SK-N-SH (cell line): ENCODE results near the gene BCAN. TPM values are rescaled to one million over a fixed set of nuclear protein-coding genes. Genes with fewer than 3 reads are reported as not detected.

Experiments
- CTCF ChIA-PET: fragments of 300-600, 350-600 bp; formaldehyde crosslinking; extraction: SDS; loops from one replicate; lab custom pipeline; 2021; lab: Yijun Ruan, JAX
- POLR2A ChIA-PET: fragments of 350-600 bp; sonication (Branson Sonifier 250); formaldehyde crosslinking; extraction: SDS; loops from one replicate; lab custom pipeline; 2020; ENCODE audit warnings: antibody characterized with exemption, inconsistent platforms; lab: Yijun Ruan, JAX
- DNase-seq: peaks from one replicate; pipeline ENCODE4 v3.0.0; 2012
- H2AFZ ChIP-seq: fragments of 200-600 bp; sonication (generic); 2 replicates; pipeline ENCODE4 v1.8.1; 2016; ENCODE audit warnings: antibody characterized with exemption, mild to moderate bottlenecking, low read depth
- H3F3A ChIP-seq: fragments of 200-600 bp; sonication (generic); replicated peaks from 2 replicates; pipeline ENCODE3; 2016; ENCODE audit warnings: antibody characterized with exemption, mild to moderate bottlenecking; ENCODE audit not compliant: insufficient read depth
- H3K27ac ChIP-seq, 2 experiments: fragments of 200-500 bp in 1 of 2; fragments of 200-600 bp in 1 of 2; sonication (Bioruptor generic) in 1 of 2; sonication (generic), shearing (Covaris generic) in 1 of 2; 2 replicates each; pipeline versions ENCODE4 v1.5.1 to v1.6.1; 2014 to 2016; ENCODE audit warnings: low read depth in 2 of 2, inconsistent platforms in 1 of 2, low read length in 1 of 2, mild to moderate bottlenecking in 1 of 2, mixed read lengths in 1 of 2
- H3K27me3 ChIP-seq: fragments of 200-600 bp; sonication (generic), shearing (Covaris generic); 2 replicates; pipeline ENCODE4 v1.6.1; 2016; ENCODE audit warnings: mixed run types; ENCODE audit not compliant: insufficient read depth
- H3K36me3 ChIP-seq, 2 experiments: fragments of 200-500 bp in 1 of 2; fragments of 200-600 bp in 1 of 2; sonication (Bioruptor generic) in 1 of 2; sonication (generic) in 1 of 2; replicated peaks in 1 of 2; 2 replicates each; pipeline versions ENCODE3 to v1.5.1; 2014 to 2016; ENCODE audit warnings: low read length in 1 of 2, mild to moderate bottlenecking in 1 of 2; ENCODE audit not compliant: insufficient read depth in 2 of 2, control insufficient read depth in 1 of 2
- H3K4me1 ChIP-seq, 2 experiments: fragments of 200-500 bp in 1 of 2; fragments of 200-600 bp in 1 of 2; sonication (Bioruptor generic) in 1 of 2; sonication (generic), shearing (Covaris generic) in 1 of 2; 2 replicates each; pipeline versions ENCODE4 v1.5.1 to v1.6.1; 2014 to 2016; ENCODE audit warnings: low read depth in 1 of 2, low read length in 1 of 2, mixed run types in 1 of 2; ENCODE audit not compliant: insufficient read depth in 2 of 2, control insufficient read depth in 1 of 2
- H3K4me2 ChIP-seq: fragments of 200-600 bp; sonication (generic), shearing (Covaris generic); 2 replicates; pipeline ENCODE4 v1.6.1; 2017; ENCODE audit warnings: mixed run types
- H3K4me3 ChIP-seq, 2 experiments: fragments of 200-500 bp in 1 of 2; fragments of 200-600 bp in 1 of 2; sonication (Bioruptor generic) in 1 of 2; sonication (generic), shearing (Covaris generic) in 1 of 2; 2 replicates each; pipeline versions ENCODE4 v1.5.1 to v1.8.1; 2014 to 2016; ENCODE audit warnings: low read depth in 2 of 2, inconsistent platforms in 1 of 2, low read length in 1 of 2, mild to moderate bottlenecking in 1 of 2, mixed read lengths in 1 of 2, moderate library complexity in 1 of 2
- H3K79me2 ChIP-seq: fragments of 200-600 bp; sonication (generic); 2 replicates; pipeline ENCODE4 v1.8.1; 2017; ENCODE audit warnings: mild to moderate bottlenecking; ENCODE audit not compliant: insufficient read depth
- H3K9ac ChIP-seq: fragments of 200-600 bp; sonication (generic); 2 replicates; pipeline ENCODE4 v1.6.1; 2017; ENCODE audit warnings: mixed run types
- H3K9me2 ChIP-seq: fragments of 200-600 bp; sonication (generic); 2 replicates; pipeline ENCODE4 v1.6.1; 2017; ENCODE audit warnings: mixed run types
- H3K9me3 ChIP-seq: fragments of 200-600 bp; sonication (generic); 2 replicates; pipeline ENCODE4 v1.6.1; 2017; ENCODE audit warnings: mixed run types, mild to moderate bottlenecking, moderate library complexity
- H4K20me1 ChIP-seq: fragments of 200-600 bp; sonication (generic); 2 replicates; pipeline ENCODE4 v1.6.1; 2017; ENCODE audit warnings: mild to moderate bottlenecking, mixed run types; ENCODE audit not compliant: insufficient read depth
- ELF1 ChIP-seq: IDR thresholded peaks from 2 replicates; pipeline ENCODE4 v1.4.0; 2012
- FOXJ3 ChIP-seq: sonication (generic); formaldehyde crosslinking; IDR thresholded peaks from 2 replicates; pipeline ENCODE4 v1.5.1; 2020; ENCODE audit warnings: mild to moderate bottlenecking, missing genetic modification reagents
- RFX5 ChIP-seq: IDR thresholded peaks from 2 replicates; pipeline ENCODE4 v1.6.1; 2012; ENCODE audit warnings: mild to moderate bottlenecking, improper control_type of control experiment, low read length
- WGBS: methylation state at CpG from one replicate; pipeline ENCODE4 v1.1.6; 2017; ENCODE audit warnings: low lambda C conversion rate; 5-methylcytosine and 5-hydroxymethylcytosine counted together
- polyA plus RNA-seq, 3 experiments: library from polyadenylated mRNA; depleted of rRNA; stranded (reverse); fragments of >200 nt; gene quantifications; 2 replicates each; pipeline ENCODE4 v1.2.3, GENCODE V29; 2012
- TF ChIP-seq, protein P1 (sequence below): fragments of 200-600 bp; sonication (generic); IDR thresholded peaks from 2 replicates; pipeline ENCODE4 v1.6.1; 2017; ENCODE audit warnings: antibody characterized with exemption, mild to moderate bottlenecking, moderate library complexity
- TF ChIP-seq, protein P2 (sequence below): IDR thresholded peaks from 2 replicates; pipeline ENCODE4; 2012

The BCAN gene
- polyA plus RNA-seq, 1 of the 3 experiments (the other 2 are of a cell fraction), result 0.25 TPM

DNA sequence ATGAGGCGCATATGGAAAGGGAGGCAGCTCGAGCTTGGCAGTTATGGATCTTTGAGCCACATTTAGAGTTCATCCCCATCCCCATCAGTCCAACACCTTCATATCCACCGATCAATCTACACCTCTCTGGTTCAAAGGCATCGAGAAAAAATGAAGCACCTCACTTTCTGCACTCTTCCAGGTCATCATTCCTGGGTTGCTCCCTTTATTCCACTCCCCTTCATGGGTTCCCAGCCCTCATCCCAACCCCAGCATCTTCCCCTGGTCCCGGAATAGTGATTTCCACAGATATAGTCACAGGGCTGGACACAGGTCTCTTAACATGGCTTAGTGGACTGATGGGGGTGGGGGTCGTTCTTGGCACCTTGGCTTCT lies 22.3 kb upstream of the BCAN start:
- CTCF ChIA-PET, result interaction anchor here (0.6 to 18.0 kb wide), 21 partner anchors 8 to 241 kb away, joined by 3 to 643 read pairs (median 5); partner anchors contain the start of genes GPATCH4, NAXE, NES and NTRK1
- POLR2A ChIA-PET, result interaction anchor here (1.3 kb wide), 1 partner anchor 37 kb away, joined by 3 read pairs; no protein-coding TSS in a partner anchor
- Histone ChIP-seq H3K27me3 (peaks cover 19% of the 10 kb centered on the region), H3K9me2 (no peaks in the 10 kb centered on the region), H3F3A (peaks cover 24% of the 10 kb centered on the region), H2AFZ (no peak overlapping the region), H3K79me2 (no peaks in the 10 kb centered on the region), H3K36me3 (no peaks in the 10 kb centered on the region), H3K9me3 (no peaks in the 10 kb centered on the region), H4K20me1 (no peaks in the 10 kb centered on the region), H3K4me2 (no peak overlapping the region), H3K4me3 (no peak overlapping the region), H3K27ac (no peak overlapping the region), H3K4me1 (peaks cover 0 to 17% of the 10 kb centered on the region in 2 experiments; a peak in 3 of 4 replicates), H3K9ac (no peak overlapping the region)
- no peak for DNase-seq
- 28% methylated on average over 6 of the region's 6 CpGs for WGBS
- TF ChIP-seq, protein P1, sequence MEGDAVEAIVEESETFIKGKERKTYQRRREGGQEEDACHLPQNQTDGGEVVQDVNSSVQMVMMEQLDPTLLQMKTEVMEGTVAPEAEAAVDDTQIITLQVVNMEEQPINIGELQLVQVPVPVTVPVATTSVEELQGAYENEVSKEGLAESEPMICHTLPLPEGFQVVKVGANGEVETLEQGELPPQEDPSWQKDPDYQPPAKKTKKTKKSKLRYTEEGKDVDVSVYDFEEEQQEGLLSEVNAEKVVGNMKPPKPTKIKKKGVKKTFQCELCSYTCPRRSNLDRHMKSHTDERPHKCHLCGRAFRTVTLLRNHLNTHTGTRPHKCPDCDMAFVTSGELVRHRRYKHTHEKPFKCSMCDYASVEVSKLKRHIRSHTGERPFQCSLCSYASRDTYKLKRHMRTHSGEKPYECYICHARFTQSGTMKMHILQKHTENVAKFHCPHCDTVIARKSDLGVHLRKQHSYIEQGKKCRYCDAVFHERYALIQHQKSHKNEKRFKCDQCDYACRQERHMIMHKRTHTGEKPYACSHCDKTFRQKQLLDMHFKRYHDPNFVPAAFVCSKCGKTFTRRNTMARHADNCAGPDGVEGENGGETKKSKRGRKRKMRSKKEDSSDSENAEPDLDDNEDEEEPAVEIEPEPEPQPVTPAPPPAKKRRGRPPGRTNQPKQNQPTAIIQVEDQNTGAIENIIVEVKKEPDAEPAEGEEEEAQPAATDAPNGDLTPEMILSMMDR, result 0 out of 2 replicates have a peak, but pooled peaks have one; percentile 3
- TF ChIP-seq, protein P2, sequence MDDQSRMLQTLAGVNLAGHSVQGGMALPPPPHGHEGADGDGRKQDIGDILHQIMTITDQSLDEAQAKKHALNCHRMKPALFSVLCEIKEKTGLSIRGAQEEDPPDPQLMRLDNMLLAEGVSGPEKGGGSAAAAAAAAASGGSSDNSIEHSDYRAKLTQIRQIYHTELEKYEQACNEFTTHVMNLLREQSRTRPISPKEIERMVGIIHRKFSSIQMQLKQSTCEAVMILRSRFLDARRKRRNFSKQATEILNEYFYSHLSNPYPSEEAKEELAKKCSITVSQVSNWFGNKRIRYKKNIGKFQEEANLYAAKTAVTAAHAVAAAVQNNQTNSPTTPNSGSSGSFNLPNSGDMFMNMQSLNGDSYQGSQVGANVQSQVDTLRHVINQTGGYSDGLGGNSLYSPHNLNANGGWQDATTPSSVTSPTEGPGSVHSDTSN, result no peak

DNA sequence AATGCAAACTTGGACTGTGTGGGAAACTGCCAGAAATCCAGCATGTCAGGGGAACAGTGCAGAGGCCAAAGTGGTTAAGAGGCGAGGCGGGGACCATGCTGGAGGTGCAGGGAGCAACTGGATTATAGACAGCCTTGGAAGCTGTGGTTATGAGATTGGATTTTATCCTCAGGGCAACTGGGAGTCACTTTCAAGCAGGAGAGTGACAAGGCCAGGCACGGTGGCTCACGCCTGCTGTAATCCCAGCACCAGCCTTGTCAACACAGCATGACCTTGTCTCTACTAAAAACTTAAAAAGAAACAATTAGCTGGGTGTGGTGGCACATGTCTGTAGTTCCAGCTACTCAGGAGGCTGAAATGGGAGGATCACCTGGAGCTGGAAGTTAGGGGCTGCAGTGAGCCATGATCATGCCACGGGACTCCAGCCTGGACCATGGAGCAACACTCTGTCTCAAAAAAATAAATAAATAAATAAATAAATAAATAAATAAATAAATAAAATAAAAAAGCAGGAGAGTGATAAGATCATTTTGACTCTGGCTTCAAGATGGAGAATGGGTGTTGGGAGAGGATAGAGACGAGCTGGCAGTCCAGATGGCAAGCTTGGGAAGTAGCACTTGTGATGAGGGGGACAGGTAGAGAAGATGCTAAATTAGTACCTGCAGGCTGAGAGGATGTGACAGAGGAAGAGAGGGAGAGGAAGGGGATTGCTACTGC lies 19.2 kb upstream of the BCAN start:
- peaks cover 14% of the 10 kb centered on the region for H3F3A ChIP-seq
- ChIA-PET CTCF (interaction anchor here (0.8 to 18.0 kb wide), 10 partner anchors 8 to 104 kb away, joined by 3 to 643 read pairs (median 38); partner anchors contain the start of genes BCAN, ISG20L2, METTL25B and NAXE), POLR2A (no interaction called here)
- H3K9me2 ChIP-seq, result no peaks in the 10 kb centered on the region
- no peak overlapping the region for H3K4me2 ChIP-seq
- no peak overlapping the region for H3K27ac ChIP-seq
- H3K79me2 ChIP-seq, result no peaks in the 10 kb centered on the region
- no peak overlapping the region for H3K4me3 ChIP-seq
- no peak overlapping the region for H2AFZ ChIP-seq
- H3K36me3 ChIP-seq, result no peaks in the 10 kb centered on the region
- H4K20me1 ChIP-seq, result no peaks in the 10 kb centered on the region
- DNase-seq, result no peak
- H3K4me1 ChIP-seq, result peaks cover 0 to 13% of the 10 kb centered on the region in 2 experiments; a peak in 1 of 4 replicates
- 84% methylated on average over 6 of the region's 6 CpGs for WGBS
- no peaks in the 10 kb centered on the region for H3K9me3 ChIP-seq
- peaks cover 29% of the 10 kb centered on the region for H3K27me3 ChIP-seq
- no peak overlapping the region for H3K9ac ChIP-seq
- TF ChIP-seq RFX5 (no peak), ELF1 (no peak), FOXJ3 (CRISPR knock-in tag) (no peak)
- TF ChIP-seq, protein P1, result no peak
